Prostate gland (tissue), 2 donors: ENCODE results near the gene ASXL1.
"Not testable (repeated sequence)": the region's sequence is repeated elsewhere in the genome, so short reads cannot be mapped to it uniquely, and the experiment has no call there.

ENCODE experiments used
- POLR2A ChIP-seq: fragments of 450-650 bp; IDR thresholded peaks from one replicate; pipeline ENCODE4 v1.6.1; 2016; ENCODE audit warnings: antibody characterized with exemption, mild to moderate bottlenecking
- POLR2AphosphoS5 ChIP-seq: sonication (generic); formaldehyde crosslinking; IDR thresholded peaks from one replicate; pipeline ENCODE4 v1.6.1; 2017; ENCODE audit warnings: antibody characterized with exemption
- TF ChIP-seq, protein P1 (sequence below), 4 experiments: fragments of 200-600 bp in 2 of 4; fragments of 450-650 bp in 2 of 4; sonication (generic) in 2 of 4; IDR thresholded peaks; 1 replicate in 3 of 4; 2 replicates in 1 of 4; pipeline ENCODE4 v1.5.1; 2016 to 2019; ENCODE audit warnings: antibody characterized with exemption in 4 of 4, mild to moderate bottlenecking in 2 of 4, moderate library complexity in 2 of 4

- TF ChIP-seq, protein P1, sequence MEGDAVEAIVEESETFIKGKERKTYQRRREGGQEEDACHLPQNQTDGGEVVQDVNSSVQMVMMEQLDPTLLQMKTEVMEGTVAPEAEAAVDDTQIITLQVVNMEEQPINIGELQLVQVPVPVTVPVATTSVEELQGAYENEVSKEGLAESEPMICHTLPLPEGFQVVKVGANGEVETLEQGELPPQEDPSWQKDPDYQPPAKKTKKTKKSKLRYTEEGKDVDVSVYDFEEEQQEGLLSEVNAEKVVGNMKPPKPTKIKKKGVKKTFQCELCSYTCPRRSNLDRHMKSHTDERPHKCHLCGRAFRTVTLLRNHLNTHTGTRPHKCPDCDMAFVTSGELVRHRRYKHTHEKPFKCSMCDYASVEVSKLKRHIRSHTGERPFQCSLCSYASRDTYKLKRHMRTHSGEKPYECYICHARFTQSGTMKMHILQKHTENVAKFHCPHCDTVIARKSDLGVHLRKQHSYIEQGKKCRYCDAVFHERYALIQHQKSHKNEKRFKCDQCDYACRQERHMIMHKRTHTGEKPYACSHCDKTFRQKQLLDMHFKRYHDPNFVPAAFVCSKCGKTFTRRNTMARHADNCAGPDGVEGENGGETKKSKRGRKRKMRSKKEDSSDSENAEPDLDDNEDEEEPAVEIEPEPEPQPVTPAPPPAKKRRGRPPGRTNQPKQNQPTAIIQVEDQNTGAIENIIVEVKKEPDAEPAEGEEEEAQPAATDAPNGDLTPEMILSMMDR (IDR thresholded peaks at IDR 0.05) = not testable (repeated sequence)
- not testable (repeated sequence) for TF ChIP-seq POLR2A, POLR2AphosphoS5
Observed at GRCh38 chr20:32407131-32407750, 49.1 kb downstream of the ASXL1 start.
